GM12878 (cell line): ENCODE measurements around the gene SLC39A2. TPM values are rescaled to one million over a fixed set of nuclear protein-coding genes. Genes with fewer than 3 reads are reported as not detected.

Experiments used
- ATAC-seq: fragments of 200-7000 bp; cut with Tn5 transposase; 3 replicates; pipeline ENCODE4 v1.9.1; 2020; ENCODE audit warnings: mild to moderate bottlenecking, moderate library complexity
- BruUV-seq: library from RNA; stranded (reverse); fragments of 400-500 nt; replicated peaks from 2 replicates; lab custom pipeline; 2021; lab: Mats Ljungman, UMichigan
- CTCF ChIA-PET: fragments of 300-600 bp; sonication (Branson Sonifier 250); formaldehyde crosslinking; extraction: SDS; loops from one replicate; lab custom pipeline; 2021; ENCODE audit warnings: inconsistent platforms; lab: Yijun Ruan, JAX
- POLR2A ChIA-PET: fragments of 350-600 bp; formaldehyde crosslinking; extraction: SDS; loops from one replicate; lab custom pipeline; 2021; ENCODE audit warnings: inconsistent platforms; lab: Charles Lee
- RAD21 ChIA-PET: fragments of 300-600 bp; sonication (Branson Sonifier 250); formaldehyde crosslinking; loops from one replicate; lab custom pipeline; 2023; ENCODE audit warnings: antibody characterized with exemption; ENCODE audit not compliant: unreplicated experiment; lab: Charles Lee
- SMC1A ChIA-PET: fragments of 300-600 bp; sonication (Branson Sonifier 250); formaldehyde crosslinking; loops from one replicate; lab custom pipeline; 2023; ENCODE audit not compliant: unreplicated experiment, uncharacterized antibody; lab: Charles Lee
- DNase-seq: peaks from one replicate; pipeline ENCODE4 v3.0.0-alpha.2; 2011; ENCODE audit warnings: low read depth, low spot score
- FAIRE-seq: peaks from 3 replicates; lab custom pipeline; 2011; peaks lifted over from hg19 to GRCh38; lab: Jason Lieb, UNC
- H2AFZ ChIP-seq: 2 replicates; pipeline ENCODE4 v1.6.0; 2011; ENCODE audit warnings: low read depth, low read length, control low read depth; ENCODE audit not compliant: control insufficient read depth
- H3K27ac ChIP-seq: 2 replicates; pipeline ENCODE4 v1.5.1; 2011; ENCODE audit warnings: control low read depth; ENCODE audit not compliant: control insufficient read depth, insufficient read depth
- H3K27me3 ChIP-seq, 2 experiments: replicated peaks in 1 of 2; 2 replicates each; pipeline versions ENCODE4 v1.6.0 to v1.6.1; 2011; ENCODE audit warnings: low read length in 1 of 2; ENCODE audit not compliant: control insufficient read depth in 2 of 2, insufficient read depth in 2 of 2
- H3K36me3 ChIP-seq, 2 experiments: 2 replicates each; pipeline ENCODE4 v1.5.1; 2011; ENCODE audit warnings: low read length in 1 of 2; ENCODE audit not compliant: control insufficient read depth in 2 of 2, insufficient read depth in 2 of 2
- H3K4me1 ChIP-seq: 2 replicates; pipeline ENCODE4 v1.6.1; 2011; ENCODE audit warnings: mild to moderate bottlenecking, low read length, moderate library complexity, mixed read lengths; ENCODE audit not compliant: control insufficient read depth, insufficient read depth
- H3K4me2 ChIP-seq: 2 replicates; pipeline ENCODE4 v1.6.0; 2011; ENCODE audit warnings: control low read depth; ENCODE audit not compliant: control insufficient read depth, insufficient read depth
- H3K4me3 ChIP-seq: fragments of 200-600 bp; sonication (generic); 2 replicates; pipeline ENCODE4 v1.5.1; 2016
- H3K79me2 ChIP-seq: 2 replicates; pipeline ENCODE4 v1.6.0; 2011; ENCODE audit warnings: low read length; ENCODE audit not compliant: control insufficient read depth, insufficient read depth
- H3K9ac ChIP-seq: 2 replicates; pipeline ENCODE4 v1.8.0; 2011; ENCODE audit warnings: low read length, control low read depth, mixed read lengths; ENCODE audit not compliant: control insufficient read depth, insufficient read depth
- H3K9me3 ChIP-seq: replicated peaks from 3 replicates; pipeline ENCODE4 v1.5.1; 2011; ENCODE audit warnings: mild to moderate bottlenecking, low read length; ENCODE audit not compliant: control insufficient read depth, insufficient read depth
- H4K20me1 ChIP-seq: 2 replicates; pipeline ENCODE4 v1.6.0; 2011; ENCODE audit not compliant: control insufficient read depth, insufficient read depth
- ATF7 ChIP-seq: fragments of 450-650 bp; IDR thresholded peaks from 2 replicates; pipeline ENCODE4 v1.6.1; 2016; ENCODE audit warnings: low read depth, mild to moderate bottlenecking
- E4F1 ChIP-seq: fragments of 450-650 bp; IDR thresholded peaks from 2 replicates; pipeline ENCODE4 v1.6.1; 2018; ENCODE audit warnings: borderline replicate concordance, mild to moderate bottlenecking; ENCODE audit not compliant: partially characterized antibody
- FOXK2 ChIP-seq: fragments of 450-650 bp; IDR thresholded peaks from 2 replicates; pipeline ENCODE4 v1.6.1; 2017; ENCODE audit warnings: mild to moderate bottlenecking, moderate library complexity
- JUNB ChIP-seq: IDR thresholded peaks from 2 replicates; pipeline ENCODE4 v1.6.1; 2016; ENCODE audit warnings: antibody characterized with exemption, mild to moderate bottlenecking
- JUND ChIP-seq: IDR thresholded peaks from 2 replicates; pipeline ENCODE4 v1.6.1; 2012; ENCODE audit warnings: low read depth, mild to moderate bottlenecking, low read length, improper control_type of control experiment, moderate library complexity
- LARP7 ChIP-seq: fragments of 450-650 bp; IDR thresholded peaks from 2 replicates; pipeline ENCODE4 v1.6.1; 2017; ENCODE audit warnings: mild to moderate bottlenecking
- MEF2A ChIP-seq: IDR thresholded peaks from 2 replicates; pipeline ENCODE4 v1.6.1; 2011; ENCODE audit warnings: low read depth, mild to moderate bottlenecking, low read length, moderate library complexity; ENCODE audit not compliant: insufficient read depth
- MYB ChIP-seq: fragments of 150-350 bp; IDR thresholded peaks from 2 replicates; pipeline ENCODE4 v1.6.1; 2014; ENCODE audit warnings: mild to moderate bottlenecking, low read depth, low read length, borderline replicate concordance
- NKRF ChIP-seq: fragments of 450-650 bp; conservative IDR thresholded peaks from 2 replicates; pipeline ENCODE4 v1.6.1; 2017; ENCODE audit warnings: mild to moderate bottlenecking, moderate library complexity
- NRF1 ChIP-seq: conservative IDR thresholded peaks from 2 replicates; pipeline ENCODE4 v1.6.1; 2011; ENCODE audit warnings: mild to moderate bottlenecking, low read depth, low read length, improper control_type of control experiment
- PBX3 ChIP-seq: IDR thresholded peaks from 2 replicates; pipeline ENCODE4 v1.6.1; 2011; ENCODE audit warnings: mild to moderate bottlenecking, low read depth, low read length, moderate library complexity; ENCODE audit not compliant: insufficient replicate concordance
- RAD51 ChIP-seq: fragments of 450-650 bp; IDR thresholded peaks from 2 replicates; pipeline ENCODE4 v1.6.1; 2016; ENCODE audit warnings: moderate library complexity, mild to moderate bottlenecking, inconsistent platforms
- RUNX3 ChIP-seq: IDR thresholded peaks from 2 replicates; pipeline ENCODE4 v1.6.1; 2012; ENCODE audit warnings: low read length, inconsistent platforms
- SKIL ChIP-seq: fragments of 450-650 bp; IDR thresholded peaks from 2 replicates; pipeline ENCODE4 v1.6.1; 2017; ENCODE audit warnings: mild to moderate bottlenecking, low read depth, inconsistent platforms; ENCODE audit not compliant: poor library complexity, severe bottlenecking
- TARDBP ChIP-seq: IDR thresholded peaks from 2 replicates; pipeline ENCODE4 v1.6.1; 2016; ENCODE audit warnings: borderline replicate concordance
- WGBS: methylation state at CpG from one replicate; pipeline ENCODE4 v1.1.6; 2016; ENCODE audit warnings: low lambda C conversion rate; ENCODE audit not compliant: insufficient replicate concordance, insufficient coverage; ENCODE audit errors: missing lambda C conversion rate; 5-methylcytosine and 5-hydroxymethylcytosine counted together
- in situ Hi-C: fragments of 300-500 bp; cut with MboI; formaldehyde crosslinking; loops from 9 replicates; pipeline ENCODE4 v1.14.3; 2018; ENCODE audit warnings: mixed read lengths
- intact Hi-C: fragments of 100-400 bp; cut with micrococcal nuclease; formaldehyde crosslinking; loops from one replicate; pipeline ENCODE4 v1.14.2; 2022; ENCODE audit not compliant: unreplicated experiment
- polyA plus RNA-seq, 11 experiments: library from polyadenylated mRNA; depleted of rRNA in 4 of 11; unstranded in 6 of 11; stranded (reverse) in 5 of 11; fragments of >200 nt; fragmentation: Nextera tagmentation in 4 of 11; fragmentation: Illumina TruSeq in 1 of 11; extraction: Ambion mirVana in 4 of 11; extraction: Trizol in 1 of 11; gene quantifications; 1 replicate in 1 of 11; 2 replicates in 10 of 11; pipeline versions ENCODE4 v1.2.1 to v1.2.3, GENCODE V29; 2011 to 2016; ENCODE audit warnings: inconsistent platforms in 2 of 11, missing spikeins in 2 of 11, low read depth in 1 of 11
- total RNA-seq, 4 experiments: library from RNA; depleted of rRNA in 3 of 4; stranded (reverse); fragments of >200 nt in 3 of 4; fragmentation: Illumina TruSeq in 1 of 4; extraction: Trizol in 1 of 4; gene quantifications; 2 replicates each; pipeline versions ENCODE4 v1.2.1 to v1.2.3, GENCODE V29; 2013 to 2021

The SLC39A2 gene
- total and polyA plus RNA-seq, 10 of the 15 experiments (the other 5 are each of a cell fraction or from before 2014, with no cell fraction given): 0.06 to 0.14 (median 0.11) TPM; not detected in 6

GRCh38 chr14:21024585-21025370 is 25.7 kb downstream of the SLC39A2 start, which contains the start of gene NDRG2:
Gene NDRG2, minus strand, starts transcription at chr14:21025061. Its CDS starts 1,746 bp downstream, at chr14:21023315.
- POLR2A ChIA-PET: no interaction called here
- SMC1A ChIA-PET: no interaction called here
- Histone ChIP-seq H3K4me2 (peak within 1 kb of the TSS; percentile 87), H3K9me3 (no peaks in the 10 kb centered on the region), H2AFZ (no peak within 1 kb of the TSS), H3K27me3 (peaks cover 15 to 18% of the 10 kb centered on the region in 2 experiments), H3K79me2 (no peaks in the 10 kb centered on the region), H3K4me1 (peaks cover 4% of the 10 kb centered on the region; the same call in 1 of the 2 replicates), H3K9ac (no peak within 1 kb of the TSS), H4K20me1 (no peaks in the 10 kb centered on the region), H3K4me3 (no peak within 1 kb of the TSS; the same call in 1 of the 2 replicates), H3K27ac (no peak within 1 kb of the TSS), H3K36me3 (no peaks in the 10 kb centered on the region)
- DNase-seq: no peak
- peak; percentile 66 for ATAC-seq
- no TSS peak for BruUV-seq
- in situ Hi-C loops (no loop called here), intact Hi-C loops (no loop called here)
- 10% methylated on average over 44 of the region's 72 CpGs for WGBS
- TF ChIP-seq E4F1: no peak
- TF ChIP-seq SKIL: no peak
- TF ChIP-seq ATF7: no peak
- no peak for TF ChIP-seq RAD51
- TF ChIP-seq JUND: no peak
- no peak for TF ChIP-seq NKRF
- TF ChIP-seq NRF1: no peak
- TF ChIP-seq MEF2A: no peak
- no peak for TF ChIP-seq MYB
- no peak for TF ChIP-seq RUNX3
- TF ChIP-seq JUNB: no peak
- TF ChIP-seq FOXK2: no peak
- TF ChIP-seq LARP7: no peak
- TF ChIP-seq PBX3: no peak
- TF ChIP-seq TARDBP: no peak
- RAD21 ChIA-PET: no interaction called here
- CTCF ChIA-PET: interaction anchor here (1.1 kb wide), 1 partner anchor 43 kb away, joined by 3 read pairs; no protein-coding TSS in a partner anchor
- no peak for FAIRE-seq
